K562 (cell line): ENCODE results near the gene TMEM185B. TPM values are rescaled to one million over a fixed set of nuclear protein-coding genes. Genes with fewer than 3 reads are reported as not detected.

ENCODE experiments used
- ATAC-seq: fragments of 200-7000 bp; cut with Tn5 transposase; 3 replicates; pipeline ENCODE4 v1.9.1; 2020; ENCODE audit warnings: moderate library complexity
- BruUV-seq: library from RNA; stranded (reverse); fragments of 400-500 nt; replicated peaks from 2 replicates; lab custom pipeline; 2021; lab: Mats Ljungman, UMichigan
- CTCF ChIA-PET: fragments of 300-600 bp; formaldehyde crosslinking; extraction: SDS; loops from one replicate; lab custom pipeline; 2021; ENCODE audit warnings: low intra/inter-chr PET ratio; lab: Yijun Ruan, JAX
- POLR2A ChIA-PET: fragments of 300-600, 350-650 bp; sonication (Branson Sonifier 250); formaldehyde crosslinking; extraction: SDS; loops from one replicate; lab custom pipeline; 2021; ENCODE audit warnings: antibody characterized with exemption, inconsistent platforms; lab: Yijun Ruan, JAX
- DNase-seq, 4 experiments: peaks; one replicate each; pipeline versions ENCODE4 v3.0.0 to v3.0.0-alpha.2; 2011 to 2018; ENCODE audit warnings: low spot score in 3 of 4, mixed read lengths in 3 of 4; ENCODE audit errors: extremely low read depth in 1 of 4
- FAIRE-seq: peaks from 2 replicates; lab custom pipeline; 2011; peaks lifted over from hg19 to GRCh38; lab: Jason Lieb, UNC
- H2AFZ ChIP-seq: 2 replicates; pipeline ENCODE4 v1.6.0; 2011; ENCODE audit warnings: low read depth, low read length, control low read depth, inconsistent platforms
- H3K27ac ChIP-seq: fragments of 200-600 bp; 3 replicates; pipeline ENCODE4 v1.8.0; 2011; ENCODE audit warnings: low read depth, mild to moderate bottlenecking, control low read depth, inconsistent platforms, low read length, moderate library complexity, mixed read lengths; ENCODE audit errors: extremely low read depth
- H3K27me3 ChIP-seq, 2 experiments: fragments of 300-600 bp in 1 of 2; 2 replicates in 1 of 2; 3 replicates in 1 of 2; pipeline versions ENCODE4 v1.6.0 to v1.8.0; 2011; ENCODE audit warnings: inconsistent platforms in 2 of 2, low read length in 2 of 2, mild to moderate bottlenecking in 1 of 2, mixed read lengths in 1 of 2, moderate library complexity in 1 of 2; ENCODE audit not compliant: control insufficient read depth in 2 of 2, insufficient read depth in 2 of 2
- H3K36me3 ChIP-seq: fragments of 300-600 bp; 3 replicates; pipeline ENCODE4 v1.8.0; 2011; ENCODE audit warnings: mild to moderate bottlenecking, low read length, inconsistent platforms; ENCODE audit not compliant: control insufficient read depth, insufficient read depth
- H3K4me1 ChIP-seq, 2 experiments: fragments of 200-600 bp in 1 of 2; replicated peaks in 1 of 2; 2 replicates in 1 of 2; 3 replicates in 1 of 2; pipeline versions ENCODE4 v1.5.1 to v1.8.0; 2011; ENCODE audit warnings: inconsistent platforms in 2 of 2, low read length in 2 of 2, mild to moderate bottlenecking in 1 of 2, mixed read lengths in 1 of 2, moderate library complexity in 1 of 2; ENCODE audit not compliant: control insufficient read depth in 2 of 2, insufficient read depth in 2 of 2
- H3K4me2 ChIP-seq: 2 replicates; pipeline ENCODE4 v1.6.1; 2011; ENCODE audit warnings: low read length, control low read depth, inconsistent platforms, mixed read lengths; ENCODE audit not compliant: insufficient read depth
- H3K4me3 ChIP-seq: fragments of 200-600 bp; sonication (generic), shearing (Covaris generic); 2 replicates; pipeline ENCODE4 v1.5.1; 2016; ENCODE audit warnings: control low read depth, inconsistent platforms
- H3K79me2 ChIP-seq: fragments of 200-600 bp; 3 replicates; pipeline ENCODE4 v1.8.0; 2011; ENCODE audit warnings: low read length, inconsistent platforms; ENCODE audit not compliant: control insufficient read depth, insufficient read depth
- H3K9ac ChIP-seq, 2 experiments: 2 replicates each; pipeline versions ENCODE4 v1.6.0 to v1.6.1; 2011; ENCODE audit warnings: low read depth in 2 of 2, low read length in 2 of 2, control low read depth in 1 of 2, inconsistent platforms in 1 of 2, mild to moderate bottlenecking in 1 of 2, mixed read lengths in 1 of 2; ENCODE audit not compliant: insufficient read depth in 1 of 2
- H3K9me1 ChIP-seq: one replicate; pipeline ENCODE4 v1.6.0; 2011; ENCODE audit warnings: inconsistent platforms, mild to moderate bottlenecking, low read length, moderate library complexity; ENCODE audit not compliant: control insufficient read depth, insufficient read depth
- H3K9me3 ChIP-seq: replicated peaks from 2 replicates; pipeline ENCODE4 v1.5.1; 2011; ENCODE audit warnings: low read depth, low read length, inconsistent platforms; ENCODE audit not compliant: control insufficient read depth, insufficient read depth
- H4K20me1 ChIP-seq: replicated peaks from 2 replicates; pipeline ENCODE4 v1.6.1; 2011; ENCODE audit warnings: low read length, inconsistent platforms, mixed read lengths; ENCODE audit not compliant: control insufficient read depth, insufficient read depth
- BCL6 ChIP-seq: fragments of 250-450 bp; sonication (Bioruptor Pico); IDR thresholded peaks from 2 replicates; pipeline ENCODE4 v1.4.0; 2020
- HIVEP1 ChIP-seq: fragments of 250-450 bp; sonication (Bioruptor Pico); IDR thresholded peaks from 2 replicates; pipeline ENCODE4 v1.4.0; 2020; ENCODE audit warnings: mild to moderate bottlenecking
- IRF1 ChIP-seq: sonication (generic); formaldehyde crosslinking; IDR thresholded peaks from 2 replicates; pipeline ENCODE4 v1.8.0; 2022; ENCODE audit warnings: missing genetic modification reagents, mild to moderate bottlenecking, borderline replicate concordance
- RAD21 ChIP-seq, 2 experiments: fragments of 250-450 bp in 1 of 2; fragments of 450-650 bp in 1 of 2; sonication (Bioruptor Pico) in 1 of 2; formaldehyde crosslinking in 1 of 2; IDR thresholded peaks in 1 of 2; conservative IDR thresholded peaks in 1 of 2; 2 replicates each; pipeline versions ENCODE4 v1.4.0 to v1.8.0; 2020 to 2022; ENCODE audit warnings: mild to moderate bottlenecking in 2 of 2, moderate library complexity in 1 of 2
- WGBS: fragments of 100-300 bp; shearing (Covaris generic); methylation state at CpG from one replicate; pipeline ENCODE4 v1.1.6; 2016; ENCODE audit warnings: low coverage, mixed read lengths; ENCODE audit not compliant: insufficient coverage; ENCODE audit errors: missing lambda C conversion rate; 5-methylcytosine and 5-hydroxymethylcytosine counted together
- in situ Hi-C: fragments of 300-500 bp; cut with MboI; formaldehyde crosslinking; loops from 4 replicates; pipeline ENCODE4 v1.15.0; 2018; ENCODE audit warnings: inconsistent platforms, mixed read lengths
- intact Hi-C: fragments of 100-400 bp; cut with micrococcal nuclease; formaldehyde crosslinking; loops from 2 replicates; pipeline ENCODE4 v1.14.2; 2022
- polyA plus RNA-seq, 8 experiments: library from polyadenylated mRNA; depleted of rRNA in 4 of 8; stranded (reverse) in 5 of 8; unstranded in 3 of 8; fragments of >200 nt; fragmentation: Nextera tagmentation in 2 of 8; fragmentation: Illumina TruSeq in 1 of 8; extraction: Ambion mirVana in 2 of 8; extraction: Trizol in 1 of 8; gene quantifications; 2 replicates each; pipeline versions ENCODE4 v1.2.1 to v1.2.3, GENCODE V29; 2011 to 2014; ENCODE audit warnings: inconsistent platforms in 1 of 8, missing spikeins in 1 of 8
- total RNA-seq, 7 experiments: library from RNA; depleted of rRNA in 6 of 7; stranded (reverse); fragments of >200 nt in 6 of 7; fragmentation: Illumina TruSeq in 2 of 7; extraction: Trizol in 2 of 7; gene quantifications; 2 replicates each; pipeline versions ENCODE4 v1.2.1 to v1.2.3, GENCODE V29; 2011 to 2021; ENCODE audit warnings: low replicate concordance in 1 of 7

Gene TMEM185B
- total and polyA plus RNA-seq, 9 of the 15 experiments (the other 6 are each of a cell fraction or from before 2014, with no cell fraction given) = 2.9 to 28.2 (median 11.5) TPM

- Histone ChIP-seq H3K4me1 (peaks cover 23 to 31% of the 10 kb centered on the region in 2 experiments), H3K9me1 (no peaks in the 10 kb centered on the region), H3K4me3 (peak overlapping the region; percentile 76), H3K27ac (no peak overlapping the region), H3K36me3 (peaks cover 7% of the 10 kb centered on the region; the same call in 2 of the 3 replicates), H3K9ac (peak overlapping the region; percentile 77 to 93; a peak in 2 of 4 replicates), H3K79me2 (peaks cover 55% of the 10 kb centered on the region), H3K9me3 (peaks cover 2% of the 10 kb centered on the region; the same call in 1 of the 2 replicates), H4K20me1 (no peaks in the 10 kb centered on the region), H3K27me3 (no peaks in the 10 kb centered on the region), H2AFZ (no peak overlapping the region), H3K4me2 (peak overlapping the region; percentile 94)
- ATAC-seq (no peak), DNase-seq (no peak), FAIRE-seq (no peak)
- in situ Hi-C loops (no loop called here), intact Hi-C loops (no loop called here)
- POLR2A ChIA-PET = no interaction called here
- CTCF ChIA-PET = no interaction called here
- 39% methylated on average over 8 of the region's 8 CpGs for WGBS
- no TSS peak for BruUV-seq
- TF ChIP-seq BCL6 (CRISPR knock-in tag) = no peak
- TF ChIP-seq HIVEP1 (CRISPR knock-in tag) = no peak
- TF ChIP-seq RAD21 (CRISPR knock-in tag; conservative IDR thresholded peaks at IDR 0.05 in 1 of 2, IDR thresholded peaks at IDR 0.05 in 1 of 2) = no peak
- TF ChIP-seq IRF1 (CRISPR knock-in tag) = no peak
These were observed 31.0 kb upstream of the TMEM185B start for GRCh38 chr2:120254178-120254577.
